Measurements from ENCODE around the gene KRTAP5-2. TPM values are rescaled to one million over a fixed set of nuclear protein-coding genes. Genes with fewer than 3 reads are reported as not detected.
A peak's percentile ranks its signal among the peaks of the same experiment; 100 is the strongest.
"Not testable (repeated sequence)": the region's sequence is repeated elsewhere in the genome, so short reads cannot be mapped to it uniquely, and the experiment has no call there.

The KRTAP5-2 gene, protein sequence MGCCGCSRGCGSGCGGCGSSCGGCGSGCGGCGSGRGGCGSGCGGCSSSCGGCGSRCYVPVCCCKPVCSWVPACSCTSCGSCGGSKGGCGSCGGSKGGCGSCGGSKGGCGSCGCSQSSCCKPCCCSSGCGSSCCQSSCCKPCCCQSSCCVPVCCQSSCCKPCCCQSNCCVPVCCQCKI
- 3.1 TPM for total RNA-seq

- DNase-seq = no peak
Observed at GRCh38 chr11:1597994-1598380, at the start of gene KRTAP5-2. TSS of gene KRTAP5-2 (minus strand) at chr11:1598294. CDS start at chr11:1598250, 44 bp downstream.

GRCh38 chr11:1646540-1646939 is 48.4 kb upstream of the KRTAP5-2 start:
- DNase-seq = not testable (repeated sequence)

GRCh38 chr11:1645357-1645821 is 47.3 kb upstream of the KRTAP5-2 start:
- DNase-seq = no peak

DNA sequence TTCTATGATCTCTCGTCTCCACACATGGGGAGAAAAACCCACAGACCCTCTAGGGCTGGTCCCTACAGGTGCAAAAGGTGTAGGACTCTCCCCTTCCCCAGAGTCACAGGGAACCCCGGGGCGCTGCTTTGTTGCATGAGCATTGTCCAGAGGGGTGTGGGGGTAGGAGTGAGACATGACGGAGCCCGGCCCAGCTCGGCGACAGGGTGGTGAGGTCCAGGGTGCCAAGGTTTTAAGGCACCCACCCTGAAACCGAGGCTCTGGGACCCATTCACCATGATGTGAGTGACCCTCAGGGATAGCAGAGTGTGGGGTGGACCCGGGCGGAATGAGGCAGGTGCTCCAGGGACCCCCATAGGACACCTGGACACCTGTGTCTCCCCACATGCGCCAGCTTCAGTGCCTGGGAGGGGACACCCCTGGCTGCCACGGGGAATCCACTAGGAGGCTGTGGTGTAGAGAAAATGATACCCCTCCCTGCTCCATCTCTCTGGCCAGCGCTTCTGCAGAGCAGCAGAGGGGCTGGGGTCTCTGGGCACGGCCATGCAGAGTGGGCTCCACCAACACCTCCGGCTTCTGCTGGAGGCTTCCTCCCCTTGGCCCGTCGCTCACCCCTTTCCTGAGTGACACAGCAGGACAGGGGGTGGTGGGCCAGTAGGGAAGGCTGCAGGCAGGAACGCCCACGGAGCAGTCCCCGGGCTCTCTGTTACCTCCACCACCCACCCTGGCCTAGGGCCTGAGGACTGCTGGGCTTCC is 46.7 kb upstream of the KRTAP5-2 start:
- DNase-seq = no peak

DNA sequence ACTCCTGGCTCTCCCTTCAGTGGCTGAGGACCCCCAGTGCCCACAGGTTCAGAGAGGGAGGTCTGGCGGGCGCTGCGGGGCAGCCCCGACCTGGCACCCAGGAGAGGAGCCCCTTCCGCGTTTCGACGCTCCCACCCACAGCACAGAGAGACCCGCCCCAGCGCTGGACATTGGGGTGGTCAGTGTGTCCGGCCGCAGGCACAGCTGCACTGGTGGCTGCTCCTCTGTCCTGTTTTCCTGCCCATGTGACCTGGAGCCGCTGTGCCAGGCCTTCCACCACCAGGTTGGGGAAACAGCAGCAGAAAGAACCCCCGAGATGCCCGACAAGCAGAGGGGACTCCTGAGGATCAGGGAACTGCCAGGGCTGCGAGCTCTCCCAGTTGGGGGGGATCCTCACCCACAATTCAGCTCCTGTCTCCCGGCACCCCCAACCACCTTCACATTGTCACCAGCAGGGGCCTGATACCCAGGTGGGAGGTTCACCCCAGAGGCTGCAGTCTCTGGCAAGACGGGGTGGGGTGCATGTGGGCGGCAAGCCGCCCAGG is 45.1 kb upstream of the KRTAP5-2 start:
- DNase-seq = no peak

DNA sequence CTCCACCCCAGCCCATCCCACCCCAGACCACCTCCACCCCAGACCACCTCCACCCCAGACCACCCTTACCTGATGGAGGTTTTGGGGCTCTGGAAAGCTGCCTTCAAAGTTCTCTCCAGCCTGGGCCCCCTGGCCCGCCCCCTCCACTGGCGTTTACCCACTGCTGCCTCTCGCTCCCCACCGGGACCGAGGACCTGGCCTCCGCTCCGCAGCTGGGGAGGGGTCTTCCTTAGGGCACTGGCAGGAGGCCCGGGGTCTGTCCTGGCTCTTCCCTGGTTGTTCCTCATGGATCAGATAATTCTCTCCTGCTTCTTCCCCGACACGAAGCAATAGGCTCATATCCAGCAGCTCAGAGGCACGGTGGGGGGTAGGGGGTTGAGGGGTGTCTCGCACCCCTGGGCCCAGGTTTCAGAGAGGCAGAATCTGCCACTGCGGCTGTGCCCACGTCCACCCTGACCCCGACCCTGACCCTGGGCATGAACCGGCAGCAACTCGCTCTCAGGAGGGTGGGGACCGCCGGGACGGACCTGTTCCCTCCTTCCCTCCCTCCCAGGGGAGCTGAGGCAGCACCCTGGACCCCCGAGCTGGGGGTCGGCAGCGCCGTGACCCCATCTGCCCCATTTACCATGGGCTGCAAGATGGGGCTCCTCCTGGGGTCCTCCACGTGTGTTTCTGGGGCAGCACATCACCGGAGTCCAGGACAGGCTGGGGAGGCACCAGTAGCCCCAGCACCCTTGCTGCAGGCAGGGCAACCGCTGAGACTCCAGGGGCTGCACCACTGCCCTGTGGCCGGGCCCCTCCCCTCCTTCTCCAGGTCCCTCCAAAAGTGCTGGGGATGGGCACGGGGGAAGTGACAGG is 44.4 kb upstream of the KRTAP5-2 start:
- no peak for DNase-seq

DNA sequence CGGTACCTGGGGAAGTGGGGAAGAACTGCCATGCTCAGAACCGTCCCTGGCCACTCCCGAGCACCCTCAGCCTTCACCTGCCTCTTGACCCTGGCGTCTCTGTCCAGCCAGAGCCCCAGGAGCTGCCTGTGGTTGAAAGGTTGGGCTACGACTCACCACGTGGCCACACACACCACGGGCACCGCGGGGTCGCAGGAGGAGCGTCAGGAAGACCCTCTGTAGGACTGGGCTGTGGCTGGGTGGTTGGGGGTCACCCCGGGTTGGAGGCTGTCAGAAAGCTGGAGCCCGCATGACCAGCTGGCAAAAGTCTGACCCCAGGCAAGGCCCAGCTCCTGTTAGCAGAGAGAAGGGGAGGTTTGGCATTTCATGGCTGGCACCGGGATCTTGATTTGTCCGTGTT is 43.0 kb upstream of the KRTAP5-2 start:
- DNase-seq = no peak

DNA sequence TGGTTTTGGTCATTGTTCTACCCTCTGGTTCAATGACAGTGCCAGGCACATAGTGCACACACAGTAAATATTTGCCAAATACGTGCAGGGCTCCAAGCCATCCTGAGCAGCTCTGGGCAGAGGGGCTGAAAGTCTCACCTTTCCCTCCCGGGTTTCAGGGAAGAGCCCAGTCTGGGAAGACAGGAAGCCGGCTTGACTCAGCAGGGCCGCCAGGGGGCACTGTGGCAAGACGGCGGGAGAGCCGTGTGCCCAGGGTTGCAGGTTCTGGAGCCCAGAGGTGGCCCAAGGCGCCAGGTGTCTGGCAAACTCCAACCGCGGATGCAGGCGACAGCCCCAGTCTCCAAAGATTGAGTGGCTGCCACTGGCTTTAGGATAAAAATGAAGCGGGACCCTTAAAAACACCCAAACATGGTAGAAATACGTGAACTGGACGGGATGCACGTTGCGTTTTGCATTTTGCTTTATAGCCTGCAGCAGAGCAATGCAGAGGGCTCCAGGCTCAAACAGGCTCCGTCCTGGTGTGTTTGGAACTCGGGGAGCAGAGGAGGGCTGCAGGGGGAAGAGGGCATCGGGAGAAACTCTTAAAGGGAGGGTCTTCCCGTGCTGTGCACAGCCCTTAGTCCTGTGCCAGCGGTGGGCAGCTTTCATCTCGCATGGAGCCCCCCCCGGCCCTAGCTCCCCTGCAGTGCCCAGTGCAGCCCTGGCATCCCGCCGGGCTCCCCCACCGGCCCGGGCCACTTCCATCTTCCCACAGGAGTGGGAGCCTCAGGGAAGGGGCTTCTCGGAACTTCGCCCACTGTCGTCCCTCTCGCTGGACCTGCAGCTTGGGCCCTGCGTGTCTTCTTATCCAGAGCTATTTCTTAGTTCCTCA is 42.2 kb upstream of the KRTAP5-2 start:
- DNase-seq = no peak

GRCh38 chr11:1639666-1640065 is 41.6 kb upstream of the KRTAP5-2 start:
- DNase-seq = no peak

GRCh38 chr11:1639102-1639620 is 41.1 kb upstream of the KRTAP5-2 start:
- DNase-seq = peak; percentile 9

GRCh38 chr11:1638344-1638743 is 40.2 kb upstream of the KRTAP5-2 start:
- no peak for DNase-seq

GRCh38 chr11:1637628-1638027 is 39.5 kb upstream of the KRTAP5-2 start:
- DNase-seq = no peak

- DNase-seq = no peak
Observed at GRCh38 chr11:1636291-1636950, 38.3 kb upstream of the KRTAP5-2 start.

GRCh38 chr11:1633864-1634263 is 35.8 kb upstream of the KRTAP5-2 start:
- DNase-seq = no peak

GRCh38 chr11:1632053-1632714 is 34.1 kb upstream of the KRTAP5-2 start:
- DNase-seq = no peak

- DNase-seq = no peak
Observed at GRCh38 chr11:1631066-1631568, 33.0 kb upstream of the KRTAP5-2 start.

GRCh38 chr11:1630271-1630670 is 32.2 kb upstream of the KRTAP5-2 start:
- DNase-seq = no peak

DNA sequence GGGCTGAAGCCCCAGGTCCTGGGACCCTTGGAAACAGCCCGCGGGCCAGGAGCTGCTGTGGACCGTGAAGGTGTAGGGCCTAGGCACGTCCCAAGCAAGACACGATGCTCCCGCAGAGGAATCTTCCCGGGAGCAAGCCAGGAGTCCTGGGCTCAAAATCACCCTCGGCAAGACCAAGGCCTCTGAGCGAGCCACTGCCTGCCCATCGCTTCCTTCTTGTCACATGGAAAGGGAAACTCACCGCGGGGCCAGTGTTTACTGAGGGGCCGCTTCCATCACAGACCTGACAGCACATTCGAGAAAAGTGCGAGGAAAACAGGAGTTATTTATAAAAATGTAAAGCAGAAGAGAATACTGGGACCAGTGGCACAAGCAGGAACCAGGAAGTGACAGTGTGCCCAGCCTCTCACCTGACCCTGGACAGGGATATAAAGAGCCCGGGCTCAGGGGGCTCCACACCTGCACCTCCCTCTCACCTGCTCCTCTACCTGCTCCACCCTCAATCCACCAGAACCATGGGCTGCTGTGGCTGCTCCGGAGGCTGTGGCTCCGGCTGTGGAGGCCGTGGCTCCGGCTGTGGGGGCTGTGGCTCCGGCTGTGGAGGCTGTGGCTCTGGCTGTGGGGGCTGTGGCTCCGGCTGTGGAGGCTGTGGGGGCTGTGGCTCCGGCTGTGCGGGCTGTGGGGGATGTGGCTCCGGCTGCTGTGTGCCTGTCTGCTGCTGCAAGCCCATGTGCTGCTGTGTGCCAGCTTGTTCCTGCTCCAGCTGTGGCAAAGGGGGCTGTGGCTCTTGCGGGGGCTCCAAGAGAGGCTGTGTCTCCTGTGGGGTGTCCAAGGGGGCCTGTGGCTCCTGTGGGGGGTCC is 31.5 kb upstream of the KRTAP5-2 start, which contains the start of gene KRTAP5-5:
KRTAP5-5 (plus strand) TSS at position 450 of the 860 bp plus-strand sequence; CDS start at position 516, 66 bp downstream.
- DNase-seq = no peak
